Glutamatergic neuron (in vitro differentiated cells): ENCODE data around the gene RTKN2. TPM values are rescaled to one million over a fixed set of nuclear protein-coding genes. Genes with fewer than 3 reads are reported as not detected.

Experiments
- DNase-seq: peaks from one replicate; pipeline ENCODE4 v3.0.0; 2022
- H3K27ac Mint-ChIP-seq: one replicate; pipeline ENCODE4 v1.8.0; 2020; ENCODE audit warnings: mild to moderate bottlenecking, mixed read lengths, inconsistent platforms; ENCODE audit not compliant: unreplicated experiment
- H3K27me3 Mint-ChIP-seq: one replicate; pipeline ENCODE4 v1.8.0; 2020; ENCODE audit warnings: mild to moderate bottlenecking, moderate library complexity, mixed read lengths, inconsistent platforms; ENCODE audit not compliant: unreplicated experiment
- H3K36me3 Mint-ChIP-seq: one replicate; pipeline ENCODE4 v1.8.0; 2020; ENCODE audit warnings: mild to moderate bottlenecking, mixed read lengths, inconsistent platforms; ENCODE audit not compliant: unreplicated experiment
- H3K4me1 Mint-ChIP-seq: one replicate; pipeline ENCODE4 v1.8.0; 2020; ENCODE audit warnings: mild to moderate bottlenecking, low read depth, mixed read lengths, inconsistent platforms; ENCODE audit not compliant: unreplicated experiment
- H3K4me3 Mint-ChIP-seq: one replicate; pipeline ENCODE4 v1.8.0; 2020; ENCODE audit warnings: mild to moderate bottlenecking, mixed read lengths, inconsistent platforms; ENCODE audit not compliant: unreplicated experiment
- H3K9me3 Mint-ChIP-seq: one replicate; pipeline ENCODE4 v1.8.0; 2020; ENCODE audit warnings: mild to moderate bottlenecking, moderate library complexity, mixed read lengths, inconsistent platforms; ENCODE audit not compliant: unreplicated experiment
- total RNA-seq: library from RNA; stranded (reverse); fragmentation: NEBNext Ultra II Directional; extraction: Animal tissue kit (Norgen Biotek cat#: 25700); gene quantifications from one replicate; pipeline ENCODE4 v1.2.1, GENCODE V29; 2021; ENCODE audit not compliant: unreplicated experiment
- TF ChIP-seq, protein P1 (sequence below): fragments of 200-600 bp; sonication (generic); IDR thresholded peaks from one replicate; pipeline ENCODE4 v1.5.0; 2021; ENCODE audit not compliant: partially characterized antibody, unreplicated experiment

Gene RTKN2
- total RNA-seq, 1 donor from 2014 or later: 3.2 TPM

DNA sequence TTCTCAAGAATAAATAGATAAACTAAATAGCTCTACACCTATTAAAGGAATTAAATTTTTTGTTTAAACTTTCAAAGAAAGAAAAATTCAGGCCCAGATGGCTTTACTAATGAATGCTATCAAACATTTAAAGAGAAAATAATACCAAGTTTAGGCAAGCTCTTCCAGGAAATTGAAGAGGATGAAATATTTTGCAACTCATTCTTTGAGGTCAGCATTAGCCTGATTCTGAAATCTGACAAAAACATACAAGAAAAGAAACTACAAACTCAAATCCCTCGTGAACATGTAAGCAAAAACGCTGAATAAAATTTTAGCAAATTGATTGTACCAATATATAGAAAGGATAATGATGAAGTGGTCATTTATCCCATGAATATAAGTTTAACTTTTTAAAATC, 93.4 kb downstream of the RTKN2 start:
- Mint-ChIP-seq H3K4me3 (no peak overlapping the region), H3K9me3 (no peaks in the 10 kb centered on the region), H3K36me3 (no peaks in the 10 kb centered on the region), H3K27ac (no peak overlapping the region), H3K4me1 (no peaks in the 10 kb centered on the region), H3K27me3 (peaks cover 1% of the 10 kb centered on the region)
- TF ChIP-seq, protein P1, sequence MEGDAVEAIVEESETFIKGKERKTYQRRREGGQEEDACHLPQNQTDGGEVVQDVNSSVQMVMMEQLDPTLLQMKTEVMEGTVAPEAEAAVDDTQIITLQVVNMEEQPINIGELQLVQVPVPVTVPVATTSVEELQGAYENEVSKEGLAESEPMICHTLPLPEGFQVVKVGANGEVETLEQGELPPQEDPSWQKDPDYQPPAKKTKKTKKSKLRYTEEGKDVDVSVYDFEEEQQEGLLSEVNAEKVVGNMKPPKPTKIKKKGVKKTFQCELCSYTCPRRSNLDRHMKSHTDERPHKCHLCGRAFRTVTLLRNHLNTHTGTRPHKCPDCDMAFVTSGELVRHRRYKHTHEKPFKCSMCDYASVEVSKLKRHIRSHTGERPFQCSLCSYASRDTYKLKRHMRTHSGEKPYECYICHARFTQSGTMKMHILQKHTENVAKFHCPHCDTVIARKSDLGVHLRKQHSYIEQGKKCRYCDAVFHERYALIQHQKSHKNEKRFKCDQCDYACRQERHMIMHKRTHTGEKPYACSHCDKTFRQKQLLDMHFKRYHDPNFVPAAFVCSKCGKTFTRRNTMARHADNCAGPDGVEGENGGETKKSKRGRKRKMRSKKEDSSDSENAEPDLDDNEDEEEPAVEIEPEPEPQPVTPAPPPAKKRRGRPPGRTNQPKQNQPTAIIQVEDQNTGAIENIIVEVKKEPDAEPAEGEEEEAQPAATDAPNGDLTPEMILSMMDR: no peak
- DNase-seq: no peak

GRCh38 chr10:62172465-62172864, 96.2 kb downstream of the RTKN2 start:
- DNase-seq: no peak
- TF ChIP-seq, protein P1: no peak
- Mint-ChIP-seq H3K9me3 (no peaks in the 10 kb centered on the region), H3K27me3 (no peaks in the 10 kb centered on the region), H3K36me3 (no peaks in the 10 kb centered on the region), H3K4me1 (no peaks in the 10 kb centered on the region), H3K4me3 (no peak overlapping the region), H3K27ac (no peak overlapping the region)

DNA sequence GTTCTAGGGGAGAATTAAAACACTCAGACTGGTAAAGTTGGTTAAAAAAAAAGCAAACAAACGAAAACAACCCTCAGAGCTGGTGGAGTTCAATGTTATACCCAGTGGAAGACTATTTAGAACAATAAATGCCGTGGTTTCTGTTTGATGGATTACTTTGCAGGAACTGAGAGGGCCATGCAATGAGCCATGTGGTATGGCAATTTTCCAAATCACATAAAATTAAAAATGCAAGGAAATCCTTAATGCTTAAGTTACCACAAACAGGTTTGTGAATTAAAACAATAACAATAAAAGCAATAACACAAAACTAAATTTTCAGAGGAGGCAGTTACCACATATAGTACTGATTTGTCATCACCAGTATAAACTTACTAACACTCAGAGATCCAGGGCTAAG, 96.9 kb downstream of the RTKN2 start:
- TF ChIP-seq, protein P1: no peak
- no peaks in the 10 kb centered on the region for H3K36me3 Mint-ChIP-seq
- H3K4me3 Mint-ChIP-seq: no peak overlapping the region
- H3K4me1 Mint-ChIP-seq: no peaks in the 10 kb centered on the region
- no peaks in the 10 kb centered on the region for H3K27me3 Mint-ChIP-seq
- H3K27ac Mint-ChIP-seq: no peak overlapping the region
- no peaks in the 10 kb centered on the region for H3K9me3 Mint-ChIP-seq
- no peak for DNase-seq

GRCh38 chr10:62170732-62171131, 97.9 kb downstream of the RTKN2 start:
- Mint-ChIP-seq H3K27ac (no peak overlapping the region), H3K9me3 (no peaks in the 10 kb centered on the region), H3K27me3 (no peaks in the 10 kb centered on the region), H3K4me1 (no peaks in the 10 kb centered on the region), H3K4me3 (no peak overlapping the region), H3K36me3 (no peaks in the 10 kb centered on the region)
- TF ChIP-seq, protein P1: no peak
- no peak for DNase-seq

- Mint-ChIP-seq H3K36me3 (no peaks in the 10 kb centered on the region), H3K9me3 (no peaks in the 10 kb centered on the region), H3K27me3 (no peaks in the 10 kb centered on the region), H3K27ac (no peak overlapping the region), H3K4me3 (no peak overlapping the region), H3K4me1 (no peaks in the 10 kb centered on the region)
- DNase-seq: no peak
- TF ChIP-seq, protein P1: no peak
Measured at GRCh38 chr10:62166331-62167131, 102.1 kb downstream of the RTKN2 start.
